Heart right ventricle (tissue), 16 donors: Measurements from ENCODE around the gene CADM4. TPM values are rescaled to one million over a fixed set of nuclear protein-coding genes. Genes with fewer than 3 reads are reported as not detected.
A peak's percentile ranks its signal among the peaks of the same experiment; 100 is the strongest.
"Not testable (repeated sequence)": the region's sequence is repeated elsewhere in the genome, so short reads cannot be mapped to it uniquely, and the experiment has no call there.

Source experiments
- ATAC-seq, 8 donors: fragments of 200-7000 bp; cut with Tn5 transposase; one replicate each; pipeline ENCODE4 v1.9.1; 2020; ENCODE audit warnings: mild to moderate bottlenecking in 8 of 8, moderate library complexity in 8 of 8, moderate number of reproducible peaks in 1 of 8
- DNase-seq, 2 donors: peaks; one replicate each; pipeline ENCODE4 v3.0.0-alpha.2; 2020
- H3K27ac ChIP-seq, 10 donors: fragments of 200-600 bp; sonication (generic) in 2 of 10; one replicate each; pipeline versions ENCODE4 v1.5.0 to v1.8.0; 2020 to 2022; ENCODE audit warnings: mild to moderate bottlenecking in 3 of 10
- H3K27me3 ChIP-seq, 7 donors: fragments of 200-600 bp; one replicate each; pipeline ENCODE4 v1.8.0; 2021 to 2022; ENCODE audit warnings: mild to moderate bottlenecking in 2 of 7
- H3K36me3 ChIP-seq, 9 donors: fragments of 200-600 bp; sonication (generic) in 1 of 9; one replicate each; pipeline versions ENCODE4 v1.5.0 to v1.8.0; 2020 to 2022; ENCODE audit warnings: mild to moderate bottlenecking in 2 of 9
- H3K4me1 ChIP-seq, 9 donors: fragments of 200-600 bp; sonication (generic) in 1 of 9; one replicate each; pipeline versions ENCODE4 v1.5.0 to v1.8.0; 2020 to 2022; ENCODE audit warnings: mild to moderate bottlenecking in 4 of 9
- H3K4me3 ChIP-seq, 10 donors: fragments of 200-600 bp; sonication (generic) in 2 of 10; one replicate each; pipeline versions ENCODE4 v1.5.0 to v1.8.0; 2020 to 2022; ENCODE audit warnings: mild to moderate bottlenecking in 7 of 10, moderate library complexity in 2 of 10
- H3K9me3 ChIP-seq, 11 donors: fragments of 200-600 bp in 10 of 11; sonication (generic) in 2 of 11; one replicate each; pipeline versions ENCODE4 v1.5.0 to v1.8.0; 2013 to 2022; ENCODE audit warnings: mild to moderate bottlenecking in 2 of 11, control low read depth in 1 of 11, moderate library complexity in 1 of 11
- CTCF ChIP-seq, 9 donors: fragments of 200-600 bp; sonication (generic) in 2 of 9; IDR thresholded peaks; one replicate each; pipeline versions ENCODE4 v1.5.0 to v1.8.0; 2021 to 2022; ENCODE audit warnings: antibody characterized with exemption in 9 of 9, mild to moderate bottlenecking in 5 of 9, moderate library complexity in 1 of 9
- WGBS, 2 donors: extraction: QIAGEN DNeasy Blood & Tissue Kit; methylation state at CpG; one replicate each; pipeline ENCODE4 v1.1.7; 2013; ENCODE audit warnings: inconsistent platforms in 1 of 2; 5-methylcytosine and 5-hydroxymethylcytosine counted together
- intact Hi-C, 10 donors: fragments of 100-400 bp; cut with DNase I; formaldehyde crosslinking; loops; one replicate each; pipeline versions ENCODE4 v1.11.1 to v1.14.2; 2022
- polyA plus RNA-seq, 2 donors: library from polyadenylated mRNA; stranded (reverse); fragments of 200-250 nt; gene quantifications; one replicate each; pipeline ENCODE4 v1.2.3, GENCODE V29; 2013
- total RNA-seq, 10 donors: library from RNA; stranded (reverse); fragmentation: NEBNext Ultra II Directional in 3 of 10; extraction: Animal tissue kit (Norgen Biotek cat#: 25700) in 3 of 10; gene quantifications; one replicate each; pipeline versions ENCODE4 v1.2.1 to v1.2.4, GENCODE V29; 2021 to 2023
- donor health status: Arrhythmogenic right ventricular cardiomyopathy.
- donor health status: ischemic (EF 13 %, LVEDD 7.1; RV severe dilation, severe dysfunction).
- donor health status: healthy with polysubstance abuse.
- donor health status: DM: no; HTN: yes; CAD: no.
- donor health status: DM: no; HTN: no; CAD: no.
- donor health status: ischemic (EF 25% LVEDD 6.9; RV normal size, moderate dysfunction).
- donor health status: ischemic (EF 25% LVEDD 5.7; RV mildly dilated, moderate dysfunction).
- donor health status: healthy.
- donor health status: DM: yes; HTN: yes; CAD: no.
- donor health status: Ischemic cardiomyopathy.
- donor health status: ischemic (EF 35%, LVEDD 5.7; RV mildly dilated, moderate dysfunction).
- donor health status: nonischemic (EF 11% LVEDD 7.7; RV severe dilation, severe dysfunction).
- donor health status: DM: yes; HTN: yes; CAD: no.
- donor health status: PGD.
- donor health status: ischemic (EF 29% LVEDD 5.4; RV normal size, mild dysfunction).
- donor health status: nonischemic (EF 23%, LVEDD 6.1; RV moderate dilation, normal function).

Gene CADM4
- total and polyA plus RNA-seq, 12 donors: 3.0 to 12.3 (median 8.2) TPM

GRCh38 chr19:43607238-43608205 lies 32.1 kb downstream of the CADM4 start:
- Histone ChIP-seq H3K4me1 (peaks cover 0 to 11% (median 0%) of the 10 kb centered on the region in 9 donors), H3K27ac (no peak overlapping the region), H3K9me3 (no peaks in the 10 kb centered on the region), H3K36me3 (peaks cover 0 to 51% (median 0%) of the 10 kb centered on the region in 9 donors), H3K4me3 (peak overlapping the region in 1 of 10 donors; percentile 20), H3K27me3 (no peaks in the 10 kb centered on the region)
- WGBS, 2 donors: 67 to 78% methylated on average over 28 of the region's 28 CpGs
- DNase-seq: no peak
- intact Hi-C loops: no loop called here
- TF ChIP-seq CTCF (IDR thresholded peaks at IDR 0.05): no peak
- ATAC-seq: peak in 1 of 8 donors; percentile 21

DNA sequence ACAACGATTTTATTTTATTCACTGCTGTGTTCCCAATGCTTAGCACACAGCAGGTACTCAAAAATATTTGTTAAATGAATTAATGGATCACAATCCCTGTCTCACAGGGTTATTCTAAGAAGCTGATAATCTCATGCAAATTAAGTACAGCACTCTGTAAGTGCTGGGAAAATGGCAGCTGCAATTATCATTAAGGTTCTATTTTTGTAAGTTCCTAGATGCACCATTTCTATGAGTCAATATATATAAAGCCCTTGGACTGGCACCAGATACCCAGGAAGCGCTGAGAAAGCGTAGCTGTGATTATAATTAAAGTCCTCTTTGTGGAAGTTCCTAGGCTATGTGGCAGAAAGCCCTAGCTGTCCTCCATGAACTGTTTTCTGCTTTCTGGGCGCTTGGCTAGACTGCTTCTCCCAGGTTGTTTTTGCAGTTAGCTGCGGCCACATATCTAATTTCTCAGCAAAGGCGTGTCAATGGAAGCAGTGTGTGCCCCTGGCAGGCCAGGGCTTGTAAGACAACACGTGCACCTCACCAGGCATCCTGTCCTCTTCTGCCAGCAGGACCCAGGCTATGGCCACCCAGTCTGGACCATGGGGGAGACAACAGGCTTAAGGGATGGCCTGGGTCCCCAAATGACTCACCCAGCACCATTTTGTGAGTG lies 33.0 kb downstream of the CADM4 start:
- TF ChIP-seq CTCF (IDR thresholded peaks at IDR 0.05): no peak
- intact Hi-C loops: no loop called here
- Histone ChIP-seq H3K4me3 (no peak overlapping the region), H3K27ac (peak overlapping the region in 1 of 10 donors; percentile 31), H3K4me1 (peaks cover 0 to 16% (median 0%) of the 10 kb centered on the region in 9 donors), H3K27me3 (no peaks in the 10 kb centered on the region), H3K9me3 (no peaks in the 10 kb centered on the region), H3K36me3 (peaks cover 0 to 51% (median 0%) of the 10 kb centered on the region in 9 donors)
- WGBS, 2 donors: 74 to 87% methylated on average over 7 of the region's 7 CpGs
- ATAC-seq (no peak), DNase-seq (no peak)

DNA sequence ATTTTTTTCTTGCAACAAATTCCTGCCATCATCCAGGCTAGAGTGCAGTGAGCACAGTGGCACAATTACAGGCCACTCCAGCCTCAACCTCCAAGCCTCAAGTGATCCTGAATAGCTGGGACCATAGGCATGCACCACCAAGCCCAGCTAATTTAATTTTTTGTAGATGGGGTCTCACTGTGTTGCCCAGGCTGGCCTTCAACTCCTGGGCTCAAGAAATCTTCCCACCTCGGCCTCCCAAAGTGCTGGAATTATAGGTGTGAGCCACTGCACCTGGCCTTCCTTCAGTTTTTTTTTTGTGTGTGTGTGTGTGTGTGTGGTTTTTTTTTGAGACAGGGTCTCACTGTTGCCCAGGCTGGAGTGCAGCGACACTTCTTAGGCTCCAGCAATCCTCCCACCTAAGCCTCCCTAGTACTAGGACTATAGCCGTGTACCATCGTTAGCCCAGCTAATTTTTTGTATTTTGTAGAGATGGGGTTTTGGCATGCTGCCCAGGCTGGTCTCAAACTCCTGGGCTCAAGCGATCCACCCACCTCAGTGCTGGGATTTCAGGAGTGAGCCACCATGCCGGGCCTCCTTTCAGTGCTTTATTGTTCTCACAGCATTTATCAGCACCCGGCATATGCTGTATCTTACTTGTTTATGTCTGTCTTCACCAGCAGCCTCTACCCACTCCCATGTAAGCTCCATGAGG lies 33.6 kb downstream of the CADM4 start:
- ATAC-seq (no peak), DNase-seq (no peak)
- Histone ChIP-seq H3K27ac (no peak overlapping the region), H3K4me3 (no peak overlapping the region), H3K9me3 (no peaks in the 10 kb centered on the region), H3K27me3 (no peaks in the 10 kb centered on the region), H3K4me1 (peaks cover 0 to 18% (median 0%) of the 10 kb centered on the region in 9 donors), H3K36me3 (peaks cover 0 to 53% (median 0%) of the 10 kb centered on the region in 9 donors)
- 65 to 69% methylated on average over 7 of the region's 7 CpGs for WGBS, 2 donors
- intact Hi-C loops: no loop called here
- TF ChIP-seq CTCF (IDR thresholded peaks at IDR 0.05): no peak

DNA sequence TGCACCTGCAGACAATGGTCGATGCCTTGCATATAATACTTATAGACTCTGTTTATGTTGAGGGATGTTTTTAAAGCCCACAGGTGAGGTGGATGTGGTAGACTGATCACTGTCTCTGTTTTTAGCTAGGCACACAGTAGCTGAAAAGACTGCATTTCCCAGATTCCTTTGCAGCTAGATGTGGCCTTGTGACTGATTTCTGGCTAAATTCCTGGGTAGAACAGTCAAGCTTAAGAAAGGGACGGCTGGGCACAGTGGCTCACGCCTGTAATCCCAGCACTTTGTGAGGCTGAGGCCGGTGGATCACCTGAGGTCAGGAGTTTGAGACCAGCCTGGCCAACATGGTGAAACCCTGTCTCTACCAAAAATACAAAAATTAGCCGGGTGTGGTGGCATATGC lies 39.3 kb downstream of the CADM4 start:
- peaks cover 9 to 31% (median 17%) of the 10 kb centered on the region in 9 donors for H3K4me1 ChIP-seq
- H3K27me3 ChIP-seq, intact Hi-C loops, ATAC-seq, H3K4me3 ChIP-seq, H3K27ac ChIP-seq, DNase-seq, H3K9me3 ChIP-seq: not testable (repeated sequence)
- 74 to 82% methylated on average over 5 of the region's 5 CpGs for WGBS, 2 donors
- peaks cover 0 to 55% (median 6%) of the 10 kb centered on the region in 9 donors for H3K36me3 ChIP-seq
